Suprapubic skin (tissue), 4 donors: ENCODE results near the gene LRFN2. TPM values are rescaled to one million over a fixed set of nuclear protein-coding genes. Genes with fewer than 3 reads are reported as not detected.

Source experiments
- DNase-seq, 2 donors: peaks; one replicate each; pipeline ENCODE4 v3.0.0-alpha.2; 2019; ENCODE audit warnings: low spot score in 2 of 2
- H3K27ac ChIP-seq: fragments of 200-600 bp; sonication (generic); one replicate; pipeline ENCODE4 v1.5.1; 2019
- H3K27me3 ChIP-seq: fragments of 200-600 bp; sonication (generic); one replicate; pipeline ENCODE4 v1.5.1; 2019
- H3K36me3 ChIP-seq: fragments of 200-600 bp; sonication (generic); one replicate; pipeline ENCODE4 v1.5.1; 2019
- H3K4me1 ChIP-seq: fragments of 200-600 bp; sonication (generic); one replicate; pipeline ENCODE4 v1.5.1; 2019
- H3K4me3 ChIP-seq: fragments of 200-600 bp; sonication (generic); one replicate; pipeline ENCODE4 v1.5.1; 2019; ENCODE audit warnings: mild to moderate bottlenecking
- H3K9me3 ChIP-seq: fragments of 200-600 bp; sonication (generic); one replicate; pipeline ENCODE4 v1.5.1; 2019
- CTCF ChIP-seq, 2 donors: fragments of 200-600 bp in 1 of 2; fragments of 450-650 bp in 1 of 2; sonication (generic) in 1 of 2; IDR thresholded peaks; one replicate each; pipeline ENCODE4 v1.5.1; 2016 to 2019; ENCODE audit warnings: antibody characterized with exemption in 2 of 2, mild to moderate bottlenecking in 1 of 2, moderate library complexity in 1 of 2
- EP300 ChIP-seq: sonication (generic); formaldehyde crosslinking; IDR thresholded peaks from one replicate; pipeline ENCODE4 v1.6.1; 2017; ENCODE audit warnings: antibody characterized with exemption
- POLR2A ChIP-seq, 2 donors: fragments of 450-650 bp; IDR thresholded peaks; one replicate each; pipeline ENCODE4 v1.6.1; 2017; ENCODE audit warnings: antibody characterized with exemption in 2 of 2, mild to moderate bottlenecking in 2 of 2, moderate library complexity in 2 of 2
- POLR2AphosphoS5 ChIP-seq, 3 donors: sonication (generic); formaldehyde crosslinking; IDR thresholded peaks; one replicate each; pipeline ENCODE4 v1.6.1; 2017; ENCODE audit warnings: antibody characterized with exemption in 3 of 3
- WGBS: methylation state at CpG from one replicate; pipeline ENCODE4 v1.1.5; 2018; 5-methylcytosine and 5-hydroxymethylcytosine counted together
- total RNA-seq, 4 donors: library from RNA; depleted of rRNA; stranded (reverse); fragments of >200 nt; gene quantifications; one replicate each; pipeline ENCODE4 v1.1.0, GENCODE V29; 2016

The LRFN2 gene
- total RNA-seq, 4 donors from 2014 or later, result not detected

DNA sequence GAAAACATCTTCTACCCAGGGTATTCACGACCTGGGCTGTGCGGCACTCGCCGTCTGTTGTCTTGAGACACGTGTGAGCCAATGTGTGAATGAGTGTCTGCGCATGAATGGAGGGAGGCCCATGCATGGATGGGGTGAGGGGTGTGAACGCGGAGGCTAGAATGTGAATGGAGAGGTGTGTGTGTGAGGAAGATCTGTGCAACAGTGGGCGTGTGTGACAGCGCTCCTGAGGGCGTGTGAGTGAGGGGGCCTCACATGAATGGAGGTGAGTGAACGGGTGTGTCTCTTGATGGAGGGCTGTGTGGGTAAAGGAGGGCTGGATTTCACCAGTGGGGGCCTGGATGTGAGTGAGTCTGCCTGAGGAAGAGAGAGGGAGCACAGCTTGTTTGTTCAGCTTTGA, 146.0 kb downstream of the LRFN2 start:
- no peak overlapping the region for H3K4me3 ChIP-seq
- H3K9me3 ChIP-seq, result no peaks in the 10 kb centered on the region
- no peaks in the 10 kb centered on the region for H3K27me3 ChIP-seq
- no peak for DNase-seq
- WGBS, result 96% methylated on average over 12 of the region's 12 CpGs
- TF ChIP-seq POLR2AphosphoS5 (IDR thresholded peaks at IDR 0.05) (no peak), POLR2A (IDR thresholded peaks at IDR 0.05) (no peak), CTCF (IDR thresholded peaks at IDR 0.05) (no peak), EP300 (no peak)
- no peak overlapping the region for H3K27ac ChIP-seq
- H3K36me3 ChIP-seq, result no peaks in the 10 kb centered on the region
- no peaks in the 10 kb centered on the region for H3K4me1 ChIP-seq

- H3K4me1 ChIP-seq, result no peaks in the 10 kb centered on the region
- H3K27me3 ChIP-seq, result no peaks in the 10 kb centered on the region
- H3K4me3 ChIP-seq, result no peak overlapping the region
- H3K36me3 ChIP-seq, result no peaks in the 10 kb centered on the region
- 47% methylated on average over 6 of the region's 6 CpGs for WGBS
- no peaks in the 10 kb centered on the region for H3K9me3 ChIP-seq
- no peak overlapping the region for H3K27ac ChIP-seq
- no peak for DNase-seq
- no peak for TF ChIP-seq EP300
- no peak for TF ChIP-seq POLR2A (IDR thresholded peaks at IDR 0.05)
- no peak for TF ChIP-seq POLR2AphosphoS5 (IDR thresholded peaks at IDR 0.05)
- TF ChIP-seq CTCF (IDR thresholded peaks at IDR 0.05), result no peak
Measured at GRCh38 chr6:40440053-40440452, 147.1 kb downstream of the LRFN2 start.

DNA sequence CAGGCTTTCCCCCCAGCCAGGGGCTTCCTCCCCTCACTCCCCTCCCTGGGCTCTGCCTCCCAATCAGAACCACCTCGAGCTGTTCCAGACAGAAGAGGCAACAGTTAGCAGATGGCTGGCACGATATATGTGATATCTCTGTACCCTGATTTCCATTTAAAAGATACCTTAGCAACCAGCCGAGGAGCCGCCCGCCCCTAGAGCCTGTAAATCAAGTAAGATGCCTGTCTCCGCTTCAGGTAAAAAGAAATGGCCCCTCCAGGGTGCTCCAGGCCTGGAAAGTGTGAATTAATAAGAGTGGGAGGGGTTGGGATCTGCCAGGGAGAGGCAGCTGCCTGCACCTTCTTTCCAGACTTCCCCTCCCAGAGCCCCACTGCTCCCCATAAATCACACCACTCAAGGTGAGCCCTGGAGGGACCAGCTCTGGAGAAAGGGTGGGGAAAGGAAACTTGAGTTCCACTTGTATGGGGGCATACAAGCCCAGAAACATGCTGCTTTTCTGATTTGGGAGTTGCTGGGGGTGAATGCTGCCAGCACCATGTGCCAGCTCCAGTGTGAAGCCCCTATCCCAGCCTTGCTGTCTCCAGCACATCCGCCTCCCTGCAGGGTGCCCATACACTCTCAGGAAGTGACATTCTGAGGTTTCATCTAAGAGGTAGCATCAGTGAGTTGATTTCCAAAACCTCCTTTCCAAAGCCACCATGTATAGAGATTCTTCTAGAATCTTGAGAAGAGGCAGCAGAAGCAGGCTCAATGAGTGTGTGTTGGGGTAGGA, 148.0 kb downstream of the LRFN2 start:
- 72% methylated on average over 7 of the region's 7 CpGs for WGBS
- Histone ChIP-seq H3K27me3 (no peaks in the 10 kb centered on the region), H3K36me3 (no peaks in the 10 kb centered on the region), H3K4me1 (no peaks in the 10 kb centered on the region), H3K4me3 (no peak overlapping the region), H3K27ac (no peak overlapping the region), H3K9me3 (no peaks in the 10 kb centered on the region)
- DNase-seq, result no peak
- TF ChIP-seq POLR2AphosphoS5 (IDR thresholded peaks at IDR 0.05) (no peak), EP300 (no peak), POLR2A (IDR thresholded peaks at IDR 0.05) (no peak), CTCF (IDR thresholded peaks at IDR 0.05) (no peak)

- no peak overlapping the region for H3K27ac ChIP-seq
- no peaks in the 10 kb centered on the region for H3K4me1 ChIP-seq
- H3K4me3 ChIP-seq, result no peak overlapping the region
- H3K36me3 ChIP-seq, result no peaks in the 10 kb centered on the region
- H3K9me3 ChIP-seq, result no peaks in the 10 kb centered on the region
- no peak for TF ChIP-seq CTCF (IDR thresholded peaks at IDR 0.05)
- no peak for TF ChIP-seq POLR2A (IDR thresholded peaks at IDR 0.05)
- TF ChIP-seq POLR2AphosphoS5 (IDR thresholded peaks at IDR 0.05), result no peak
- TF ChIP-seq EP300, result no peak
- WGBS, result 62% methylated on average over 6 of the region's 6 CpGs
- no peaks in the 10 kb centered on the region for H3K27me3 ChIP-seq
- no peak for DNase-seq
Measured at GRCh38 chr6:40438246-40438887, 148.8 kb downstream of the LRFN2 start.

DNA sequence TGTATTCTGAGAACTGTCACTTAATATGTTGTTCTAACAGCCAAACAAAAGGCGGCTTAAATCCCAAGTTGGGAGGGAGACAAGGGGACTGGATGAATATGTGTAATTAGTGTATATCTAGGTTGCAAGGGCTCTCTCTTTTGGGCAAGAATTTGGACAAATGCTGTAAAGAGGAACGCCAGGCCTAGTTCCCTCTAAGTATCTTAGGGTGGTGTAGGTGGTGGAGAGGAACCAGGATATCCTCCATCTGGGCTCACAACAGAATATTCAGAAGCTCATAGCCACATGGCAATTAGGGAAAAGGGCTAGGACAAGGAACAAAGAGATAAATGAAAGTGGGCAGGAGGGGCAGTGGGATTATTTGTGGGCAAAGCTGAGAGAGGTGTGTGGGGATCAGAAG, 149.5 kb downstream of the LRFN2 start:
- H3K36me3 ChIP-seq, result no peaks in the 10 kb centered on the region
- H3K4me3 ChIP-seq, result no peak overlapping the region
- no peak overlapping the region for H3K27ac ChIP-seq
- H3K4me1 ChIP-seq, result no peaks in the 10 kb centered on the region
- no peak for DNase-seq
- no peaks in the 10 kb centered on the region for H3K9me3 ChIP-seq
- TF ChIP-seq CTCF (IDR thresholded peaks at IDR 0.05) (no peak), POLR2A (IDR thresholded peaks at IDR 0.05) (no peak), POLR2AphosphoS5 (IDR thresholded peaks at IDR 0.05) (no peak), EP300 (no peak)
- WGBS, result 88% methylated on average over 2 of the region's 2 CpGs
- H3K27me3 ChIP-seq, result no peaks in the 10 kb centered on the region
